Inferior parietal cortex (tissue), 1 donor: ENCODE data around the gene KRT72.

Experiments
- DNase-seq: peaks from one replicate; pipeline ENCODE4 v3.0.0-alpha.2; 2016; ENCODE audit errors: extremely low spot score

The KRT72 gene

DNA sequence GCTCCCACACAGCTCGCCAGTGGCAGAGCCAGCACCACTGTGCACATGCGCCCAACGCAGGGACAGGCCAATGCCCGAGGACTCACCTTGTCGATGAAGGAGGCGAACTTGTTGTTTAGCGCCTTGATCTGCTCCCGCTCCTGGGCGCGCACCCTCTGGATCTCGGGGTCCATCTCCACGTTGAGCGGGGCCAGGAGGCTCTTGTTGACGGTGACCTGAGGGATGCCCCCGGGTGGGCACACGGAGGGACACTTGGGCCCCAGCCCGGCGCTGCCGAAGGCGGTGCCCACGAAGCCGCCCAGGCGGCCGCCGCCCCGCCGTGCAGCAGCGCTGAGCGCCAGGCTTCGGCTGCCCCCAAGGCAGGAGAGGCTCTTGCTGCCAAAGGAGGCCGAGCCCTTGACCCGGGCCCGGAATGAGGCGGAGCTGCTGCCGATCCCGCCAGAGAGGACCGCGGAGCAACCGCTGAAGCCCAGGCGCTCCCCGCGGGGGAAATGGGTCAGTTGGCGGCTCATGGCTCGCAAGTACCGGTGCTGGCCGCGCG, at the start of gene KRT72:
Gene KRT72, minus strand, starts transcription at position 523 of the 541 bp plus-strand sequence. Its CDS starts 11 bp downstream, at position 512.
- DNase-seq = no peak

GRCh38 chr12:52650520-52651081, 49.3 kb upstream of the KRT72 start:
- DNase-seq = no peak

DNA sequence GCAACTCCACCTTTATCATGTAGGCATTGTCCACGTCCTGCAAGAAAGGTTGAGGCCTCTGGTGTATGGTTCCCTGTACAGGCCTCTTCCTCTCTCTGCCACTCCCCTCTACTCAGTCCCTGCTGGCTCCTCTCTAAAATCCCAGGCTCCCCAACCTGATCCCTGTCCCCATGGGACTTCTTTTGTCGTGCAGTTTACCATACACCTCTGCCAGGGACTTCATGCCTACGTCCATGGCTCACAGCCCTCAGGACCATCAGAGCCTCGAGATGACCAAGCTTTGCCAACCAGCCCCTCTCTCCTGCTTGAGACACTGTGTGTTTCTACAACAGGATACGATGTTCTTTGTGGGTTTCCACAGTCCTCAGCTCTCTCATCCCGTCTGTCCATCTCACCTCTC, 47.8 kb upstream of the KRT72 start:
- DNase-seq = no peak

DNA sequence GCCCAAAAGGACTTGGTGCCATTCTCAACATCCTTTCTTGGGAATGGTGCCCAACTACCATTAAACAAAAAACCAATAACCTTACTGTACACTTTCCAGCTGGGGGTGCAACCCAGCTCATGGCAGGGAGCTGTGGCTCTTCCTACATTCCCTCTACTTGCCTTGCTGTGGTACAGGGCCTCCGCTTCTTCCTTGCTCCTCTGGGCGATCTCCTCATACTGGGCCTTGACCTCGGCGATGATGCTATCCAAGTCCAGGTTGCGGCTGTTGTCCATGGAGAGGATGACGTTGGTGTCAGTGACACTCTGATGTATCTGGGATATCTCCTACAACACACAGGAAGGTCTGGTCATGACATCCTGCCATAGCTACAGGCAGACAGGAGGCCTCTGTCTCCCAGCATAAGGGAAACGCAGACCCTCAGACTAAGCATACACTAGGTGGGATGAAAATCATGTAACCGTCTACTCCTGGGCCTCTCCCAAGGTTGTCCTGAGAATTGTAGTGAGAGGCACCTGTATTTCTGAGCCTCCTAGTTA, 46.8 kb upstream of the KRT72 start:
- no peak for DNase-seq

- no peak for DNase-seq
These were observed 46.3 kb upstream of the KRT72 start for GRCh38 chr12:52647601-52648000.

GRCh38 chr12:52646613-52647012, 45.4 kb upstream of the KRT72 start:
- no peak for DNase-seq

DNA sequence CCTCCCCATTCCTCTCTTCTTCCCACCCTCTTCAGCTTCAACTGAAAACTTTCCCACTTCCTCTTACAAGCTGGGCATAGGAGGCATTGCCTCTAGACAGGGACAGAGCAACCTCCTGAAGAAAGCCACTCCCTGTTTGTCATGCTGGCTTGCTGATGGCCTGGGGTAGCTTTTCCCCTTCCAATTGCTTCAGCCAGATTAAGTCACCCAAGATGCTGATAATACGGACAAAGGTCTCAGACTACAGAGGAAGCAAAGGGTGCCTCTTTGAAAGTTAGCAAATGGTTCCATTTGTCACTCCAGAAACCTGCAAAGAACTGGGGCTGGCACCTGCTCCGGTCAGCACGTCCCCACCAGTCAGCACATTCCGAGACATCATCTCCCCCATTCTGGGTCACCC, 44.7 kb upstream of the KRT72 start:
- DNase-seq = no peak

GRCh38 chr12:52645120-52645761, 44.0 kb upstream of the KRT72 start:
- DNase-seq = no peak

DNA sequence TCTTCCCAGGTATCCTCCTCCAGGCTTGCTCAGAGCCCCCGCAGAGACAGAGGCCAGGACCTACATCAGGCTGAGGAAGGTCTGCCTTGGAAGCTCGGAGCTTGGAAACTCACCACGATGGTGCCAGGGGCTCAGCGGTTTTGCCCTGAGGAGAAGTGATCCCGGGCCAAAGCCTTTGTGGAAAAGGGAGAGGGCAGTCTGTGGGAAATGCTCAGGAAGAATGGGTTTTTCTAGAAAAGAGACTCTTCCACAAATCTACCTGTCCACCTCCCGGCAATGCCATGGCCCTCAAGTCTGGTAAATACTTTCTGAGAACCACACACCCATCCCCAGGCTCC, 42.8 kb upstream of the KRT72 start:
- DNase-seq = no peak

GRCh38 chr12:52643233-52644077, 42.2 kb upstream of the KRT72 start:
- DNase-seq = no peak

- no peak for DNase-seq
These were observed 40.2 kb upstream of the KRT72 start for GRCh38 chr12:52641468-52641867.

- DNase-seq = no peak
These were observed 36.0 kb upstream of the KRT72 start for GRCh38 chr12:52637299-52637698.

DNA sequence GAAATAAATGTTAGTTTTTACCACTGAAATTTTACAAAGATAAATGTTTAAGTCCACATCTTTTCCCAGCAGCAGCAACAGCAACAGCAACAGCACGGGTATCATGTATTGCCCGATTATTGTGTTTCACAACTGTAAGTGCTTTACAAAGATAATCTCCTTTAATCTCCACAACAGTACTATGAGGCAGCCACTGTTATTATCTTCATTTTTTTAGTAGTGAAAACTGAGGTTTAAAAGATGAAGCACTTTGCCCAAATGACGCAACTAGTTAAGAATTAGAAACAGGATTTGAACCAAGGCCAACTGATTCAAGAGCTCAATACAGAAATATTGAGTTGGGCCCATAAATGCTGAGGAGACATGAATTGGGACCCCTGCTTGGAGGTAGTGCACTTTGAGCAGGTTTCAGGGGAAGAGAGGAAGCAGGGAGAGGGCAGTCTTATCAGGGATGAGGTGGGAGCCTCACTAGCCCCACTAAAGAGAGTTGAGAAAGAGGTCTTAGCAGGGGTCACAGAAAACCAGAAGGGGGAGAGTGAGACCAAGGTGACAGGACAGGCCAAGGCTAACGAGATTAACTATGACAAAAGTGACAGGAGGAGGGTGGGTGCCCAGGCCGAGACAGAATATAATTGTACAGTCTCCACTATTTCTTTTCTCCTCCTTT, 35.5 kb upstream of the KRT72 start:
- no peak for DNase-seq

DNA sequence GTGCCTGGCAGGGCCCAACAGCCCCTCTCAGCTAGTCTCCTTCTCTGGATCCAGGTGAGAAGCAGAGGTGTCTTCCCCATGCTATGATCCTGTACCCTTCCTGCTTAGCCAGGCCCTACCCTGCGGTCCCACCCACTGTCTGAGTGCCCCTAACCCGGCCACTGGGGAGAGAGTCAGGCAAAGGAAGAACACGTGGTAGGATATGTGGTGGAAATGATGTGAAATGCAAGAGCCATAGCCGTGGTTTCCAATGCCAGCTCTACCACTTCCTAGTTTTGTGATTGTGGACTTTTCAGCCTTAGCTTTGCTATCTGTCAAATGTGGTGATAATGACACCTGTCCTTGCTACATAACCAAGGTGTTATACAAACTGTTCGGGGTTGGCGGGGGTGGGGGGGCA, 34.9 kb upstream of the KRT72 start:
- DNase-seq = no peak

DNA sequence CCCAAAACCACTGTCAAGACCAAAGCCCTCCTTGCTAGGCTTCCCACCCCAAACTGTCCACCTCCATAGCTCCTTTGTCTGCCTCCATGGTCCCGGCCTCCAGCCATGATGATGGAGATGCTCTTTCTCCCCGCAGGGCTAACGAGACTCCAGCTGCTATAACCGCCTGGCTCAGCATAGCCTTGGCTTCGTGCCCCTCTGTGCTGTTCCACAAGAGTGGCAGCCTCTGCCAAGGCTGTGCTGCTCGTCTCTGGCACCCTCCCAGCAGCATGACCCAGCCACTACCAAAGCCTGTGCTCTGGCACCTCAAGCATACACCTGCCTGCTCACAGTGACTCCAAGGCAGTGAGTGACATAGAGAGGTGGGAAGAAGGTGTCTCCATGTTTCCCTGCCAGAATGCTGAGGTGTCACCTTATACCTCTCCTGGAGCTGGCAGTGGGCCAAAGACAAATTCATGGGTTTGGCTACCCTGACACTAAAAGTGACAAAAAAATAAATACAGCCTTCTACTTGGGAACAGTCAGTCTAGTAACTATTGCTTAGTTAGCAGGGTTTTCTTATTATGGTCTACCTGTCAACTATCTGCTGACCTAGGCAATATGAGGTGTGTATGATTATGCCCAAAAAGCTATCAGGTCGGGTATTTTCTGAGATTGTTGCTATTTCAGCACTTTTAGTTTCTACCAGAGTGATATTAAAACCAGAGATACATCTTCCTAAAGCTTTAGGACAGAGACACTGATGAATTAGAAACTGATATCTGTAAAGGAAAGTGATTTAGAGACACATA, 33.2 kb upstream of the KRT72 start:
- peak; percentile 54 for DNase-seq

- DNase-seq = no peak
These were observed 32.1 kb upstream of the KRT72 start for GRCh38 chr12:52633383-52633782.

DNA sequence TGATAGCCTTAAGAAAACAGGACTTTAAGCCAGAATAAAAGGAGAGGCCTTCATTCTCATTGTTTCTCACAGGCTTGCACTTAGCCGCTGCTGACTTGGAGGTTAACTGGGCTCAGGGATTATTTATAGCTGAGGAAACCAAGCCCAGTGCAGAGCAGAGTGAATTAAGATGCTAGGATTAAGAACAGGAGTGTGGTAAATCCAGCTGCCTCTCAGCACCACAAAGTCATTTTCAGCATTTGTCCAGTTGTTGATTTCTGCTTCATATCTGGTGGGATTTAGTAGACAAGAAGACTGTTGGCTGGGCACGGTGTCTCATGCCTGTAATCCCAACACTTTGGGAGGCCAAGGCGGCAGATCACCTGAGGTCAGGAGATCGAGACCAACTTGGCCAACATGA, 31.4 kb upstream of the KRT72 start:
- DNase-seq = no peak

- DNase-seq = no peak
These were observed 30.6 kb upstream of the KRT72 start for GRCh38 chr12:52631676-52632459.

- no peak for DNase-seq
These were observed 30.0 kb upstream of the KRT72 start for GRCh38 chr12:52631264-52631663.

DNA sequence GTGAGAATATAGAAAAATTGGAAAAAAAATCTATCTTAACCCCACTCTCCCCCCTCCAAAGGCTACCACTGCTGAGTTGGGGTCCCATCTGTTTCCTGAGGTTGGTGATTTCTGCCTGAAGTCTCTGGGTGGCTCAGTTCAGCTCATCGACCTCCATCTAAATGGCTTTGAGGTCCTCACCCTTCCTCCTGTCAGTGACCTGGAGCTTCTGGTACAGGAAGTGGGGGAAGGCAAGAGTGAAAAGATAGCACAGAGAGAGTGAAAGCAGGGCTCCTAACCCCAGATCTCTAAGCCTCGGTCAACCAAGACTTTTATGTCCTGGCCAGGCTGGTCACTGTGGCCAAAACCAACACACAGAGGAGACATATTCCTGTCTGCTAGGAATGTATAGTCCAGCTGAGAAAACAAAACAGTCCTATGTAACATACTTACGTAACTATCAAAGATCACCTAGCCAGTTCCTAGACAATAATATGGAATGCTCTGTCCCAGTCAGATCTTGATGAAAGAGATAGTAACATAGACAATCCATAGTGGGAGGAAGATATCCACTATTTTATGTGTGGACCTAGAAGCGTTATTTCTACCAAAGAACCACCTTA, 29.4 kb upstream of the KRT72 start:
- no peak for DNase-seq
